ENCODE data around the gene DNM3. TPM values are rescaled to one million over a fixed set of nuclear protein-coding genes. Genes with fewer than 3 reads are reported as not detected.

The DNM3 gene
- polyA plus RNA-seq, 3 donors: 4.1 to 6.3 (median 4.4) TPM

GRCh38 chr1:172176206-172176605 lies 334.9 kb downstream of the DNM3 start:
- DNase-seq: no peak

GRCh38 chr1:172177849-172178248 lies 336.6 kb downstream of the DNM3 start:
- DNase-seq: no peak

DNA sequence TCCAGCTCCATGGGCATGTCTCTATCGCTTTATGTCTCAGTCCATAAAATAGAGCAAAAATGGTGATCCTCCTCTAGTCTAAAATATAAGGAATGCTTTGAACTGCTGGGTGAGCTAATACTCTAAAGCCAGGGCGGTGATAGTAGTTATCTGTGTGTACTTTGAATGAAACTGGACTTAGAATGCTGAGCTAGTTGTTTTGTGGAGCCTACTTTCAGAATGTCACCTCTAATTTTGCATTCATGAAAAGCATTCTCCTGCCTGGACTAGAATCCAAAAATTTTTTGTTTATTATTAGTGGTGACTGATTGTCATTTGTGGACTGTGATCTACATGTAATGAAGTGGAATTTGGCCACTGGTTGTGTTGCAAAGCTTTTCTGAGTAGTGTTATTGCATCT lies 337.6 kb downstream of the DNM3 start:
- no peak for DNase-seq

- DNase-seq: no peak
Observed at GRCh38 chr1:172179918-172180317, 338.6 kb downstream of the DNM3 start.

- DNase-seq: no peak
Observed at GRCh38 chr1:172180501-172181285, 339.4 kb downstream of the DNM3 start.

DNA sequence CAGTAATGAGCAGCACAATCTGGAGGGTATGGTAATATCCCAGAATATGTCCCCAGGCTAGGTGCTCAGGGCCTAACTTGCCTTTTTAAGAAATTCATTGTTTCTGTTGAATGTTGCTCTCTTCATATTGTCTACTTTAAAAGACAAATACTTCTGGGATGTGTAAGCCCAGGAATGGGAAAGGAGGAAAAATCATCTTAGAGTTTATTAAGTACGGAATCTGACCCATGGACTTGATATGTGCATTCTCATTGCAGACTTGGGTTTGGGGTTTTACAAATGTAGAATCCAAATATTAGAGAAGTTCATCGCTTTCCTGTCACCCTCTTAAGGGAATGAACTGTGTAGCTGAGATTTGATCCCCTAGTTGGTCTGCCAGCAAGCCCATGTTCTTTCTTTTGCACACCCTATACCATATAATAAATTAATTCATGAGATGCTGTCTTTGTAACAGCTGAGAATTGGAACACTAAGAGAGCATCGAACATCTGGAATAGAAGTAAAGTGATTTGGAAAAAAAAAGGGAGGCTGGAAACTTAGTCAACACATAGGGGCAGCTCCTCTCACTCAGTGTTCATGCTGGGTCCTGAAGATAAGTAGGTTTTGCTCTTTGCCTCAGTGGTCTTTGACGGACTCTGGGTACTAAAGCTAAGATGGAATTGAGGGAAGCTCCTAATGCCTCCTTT lies 343.4 kb downstream of the DNM3 start:
- DNase-seq: no peak

DNA sequence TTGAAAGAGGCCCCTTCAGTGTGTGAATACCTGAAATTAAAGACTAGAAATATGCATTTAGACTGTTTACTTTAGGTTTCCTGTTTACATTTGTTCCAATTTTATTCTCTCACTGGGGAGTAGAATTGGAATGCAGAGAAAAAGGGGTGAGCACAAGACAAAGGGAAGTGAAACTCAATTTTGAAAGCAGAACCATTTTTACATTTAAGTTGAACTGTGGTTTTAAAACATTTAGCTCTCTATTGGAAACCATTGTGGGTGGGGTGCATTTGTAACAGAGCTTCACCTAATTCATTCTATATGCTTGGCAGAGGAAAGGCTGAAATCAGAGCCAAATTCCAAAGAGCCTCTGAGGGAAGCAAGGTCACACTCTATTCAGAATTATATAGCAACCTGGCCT lies 343.9 kb downstream of the DNM3 start:
- no peak for DNase-seq

DNA sequence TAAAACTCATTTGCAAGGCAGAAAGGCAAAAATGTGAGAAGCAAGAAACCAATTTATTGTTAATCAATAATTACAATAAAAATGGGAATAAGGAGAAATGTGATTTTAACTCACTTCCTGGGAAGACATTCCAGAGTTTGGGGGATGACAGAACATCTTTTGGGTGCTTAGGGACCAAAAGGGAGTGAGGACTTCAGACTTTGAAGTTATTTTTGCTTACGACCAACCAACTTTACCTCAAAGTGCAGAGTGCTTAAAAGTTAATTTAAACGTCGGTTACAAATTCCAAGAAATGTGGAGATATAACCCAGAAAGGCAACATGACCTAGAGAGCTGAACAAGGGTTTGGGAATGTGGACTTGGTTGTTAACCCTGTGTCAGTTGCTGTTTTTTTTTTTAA lies 344.7 kb downstream of the DNM3 start:
- DNase-seq: peak; percentile 23

DNA sequence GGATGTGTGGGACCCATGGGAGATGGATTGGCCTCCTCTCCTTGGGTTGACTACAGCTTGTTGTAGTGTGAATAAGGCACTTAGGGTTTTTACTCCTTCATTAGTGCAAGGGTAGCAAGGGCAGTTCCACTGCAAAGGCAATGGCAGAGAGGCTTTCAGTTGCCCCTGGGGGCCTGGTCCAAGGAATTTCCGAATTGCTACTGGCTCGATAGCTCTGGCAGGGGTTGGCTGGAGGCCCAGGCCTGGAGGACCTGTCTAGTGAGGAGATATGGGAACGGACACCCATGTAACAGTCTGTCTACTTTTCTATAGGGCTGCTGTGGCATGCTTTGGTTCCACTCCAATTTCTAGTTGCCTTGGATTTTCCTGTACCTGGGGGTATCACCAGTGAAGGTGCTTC lies 360.3 kb downstream of the DNM3 start:
- no peak for DNase-seq

GRCh38 chr1:172203135-172203823 lies 362.0 kb downstream of the DNM3 start:
- DNase-seq: peak; percentile 38

DNA sequence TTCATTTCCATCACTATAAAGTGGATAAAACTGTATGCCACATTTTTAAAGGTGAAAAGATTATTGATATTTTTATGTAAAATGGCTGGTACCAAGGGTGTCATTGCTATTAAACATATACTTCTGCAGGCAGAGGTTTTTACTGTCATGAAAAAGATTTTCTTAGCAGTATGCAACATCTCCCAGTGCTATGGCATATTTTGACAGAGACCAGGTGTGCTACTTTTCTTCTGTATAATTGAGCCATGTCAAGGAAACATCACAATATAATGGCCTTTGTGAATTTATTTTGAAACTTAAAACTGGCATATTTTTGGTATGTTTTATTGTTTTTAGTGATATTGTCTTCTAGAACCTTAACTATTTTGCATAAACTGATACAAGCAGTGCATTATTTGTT lies 362.6 kb downstream of the DNM3 start:
- no peak for DNase-seq

DNA sequence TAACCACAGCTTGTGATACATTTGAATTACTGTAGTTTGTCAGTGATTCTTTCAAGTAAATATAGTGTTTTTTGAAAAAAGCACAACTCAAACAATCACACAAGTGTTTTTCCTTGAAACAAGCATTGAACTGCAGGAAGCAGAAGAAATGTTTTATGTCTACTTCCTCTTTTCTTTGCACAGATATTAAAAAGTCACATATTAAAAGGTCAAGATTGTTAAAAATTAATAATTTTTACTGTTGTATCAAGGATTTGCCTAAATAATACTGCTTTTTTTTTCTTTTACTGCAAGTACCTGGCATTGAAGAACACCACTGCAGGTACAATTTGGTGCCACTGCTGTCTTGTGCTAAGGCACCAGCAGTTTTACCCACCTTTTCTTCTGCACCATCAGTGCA lies 365.0 kb downstream of the DNM3 start:
- no peak for DNase-seq

- no peak for DNase-seq
Observed at GRCh38 chr1:172208635-172209034, 367.3 kb downstream of the DNM3 start.

- DNase-seq: no peak
Observed at GRCh38 chr1:172211221-172211620, 369.9 kb downstream of the DNM3 start.

GRCh38 chr1:172212124-172212523 lies 370.8 kb downstream of the DNM3 start:
- DNase-seq: no peak

DNA sequence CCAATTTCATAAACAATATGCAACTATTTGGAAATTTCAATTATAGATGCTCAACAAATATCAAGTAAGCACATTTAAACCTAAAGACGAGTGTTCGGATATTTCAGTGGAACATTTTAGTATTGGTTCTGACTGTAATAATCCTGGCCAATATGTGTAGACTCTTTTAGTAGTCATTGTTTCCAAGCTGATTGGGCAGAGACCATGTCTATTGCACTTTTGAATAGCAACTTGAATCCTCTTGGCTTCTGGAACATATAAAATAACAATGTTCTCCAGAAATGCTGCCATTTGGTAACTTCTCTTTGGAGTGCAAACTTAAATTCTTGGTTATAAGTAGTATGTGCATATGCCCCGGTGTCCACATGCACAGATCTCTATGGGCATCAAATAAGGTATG lies 373.7 kb downstream of the DNM3 start:
- DNase-seq: no peak

DNA sequence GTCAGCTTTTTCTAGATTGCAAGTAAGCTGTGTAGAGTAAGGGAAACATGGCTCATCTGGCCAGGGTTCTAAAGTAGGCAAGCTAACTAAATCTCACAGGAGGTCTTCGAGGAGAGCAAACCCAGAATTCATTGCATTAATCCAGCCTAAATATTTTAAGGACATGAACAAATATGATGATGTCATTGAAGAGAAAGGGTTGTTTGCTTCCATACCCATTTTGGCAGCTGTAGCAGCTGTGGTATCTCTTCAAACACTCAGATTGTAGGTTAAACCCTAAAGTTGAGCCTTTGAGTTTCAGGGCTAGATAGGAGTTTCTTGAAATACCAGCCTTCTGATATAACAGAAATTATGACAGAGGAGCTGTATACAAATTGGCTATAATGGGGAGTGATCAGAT lies 378.7 kb downstream of the DNM3 start:
- no peak for DNase-seq

- no peak for DNase-seq
Observed at GRCh38 chr1:172220376-172220775, 379.1 kb downstream of the DNM3 start.

DNA sequence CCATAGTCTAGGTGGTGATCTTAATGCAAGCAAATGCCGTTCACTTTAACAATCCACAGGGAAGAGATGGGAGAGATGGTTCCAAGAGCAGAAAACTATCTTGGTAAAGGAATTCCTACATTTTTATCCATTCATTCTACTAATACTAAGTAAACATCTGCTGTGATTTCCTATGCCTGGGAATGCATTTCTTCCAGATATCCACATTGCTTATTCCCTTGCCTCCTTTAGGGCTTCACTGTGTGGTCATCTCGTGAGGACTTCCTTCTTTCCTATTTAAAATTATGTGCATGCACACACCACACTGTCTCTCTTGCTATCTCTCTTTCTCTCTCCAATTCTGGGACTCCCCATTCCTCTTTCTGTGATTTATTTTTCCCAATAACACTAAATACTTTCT lies 380.1 kb downstream of the DNM3 start:
- DNase-seq: no peak

- no peak for DNase-seq
Observed at GRCh38 chr1:172224871-172225270, 383.6 kb downstream of the DNM3 start.

- DNase-seq: peak; percentile 74
Observed at GRCh38 chr1:172229942-172230341, 388.6 kb downstream of the DNM3 start.

DNA sequence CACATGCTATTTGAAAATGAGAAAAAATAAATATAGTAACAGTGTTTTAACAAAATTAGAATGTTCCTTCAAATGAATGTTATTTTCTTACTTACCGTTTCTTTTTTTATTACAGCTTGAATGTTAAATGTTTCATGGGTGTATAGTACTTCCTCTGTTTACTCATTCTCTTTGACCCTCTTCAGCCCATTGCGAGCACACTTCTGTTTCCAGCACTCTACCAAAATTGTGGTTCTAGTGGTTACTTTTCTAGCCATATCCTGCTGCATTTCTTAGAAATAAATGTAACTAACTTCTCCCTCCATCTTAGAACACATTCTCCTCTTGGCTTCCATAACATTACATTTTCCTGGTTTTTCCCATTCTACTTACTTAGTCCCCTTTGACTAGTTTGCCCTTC lies 389.2 kb downstream of the DNM3 start:
- DNase-seq: no peak

- DNase-seq: no peak
Observed at GRCh38 chr1:172236958-172237357, 395.7 kb downstream of the DNM3 start.

Measured in renal pelvis (tissue), 4 donors.